NCI-H1694 treated with DMSO at 0.1 percent for 48 hours (cell line): ENCODE measurements around the gene SPINK8.
"Not testable (repeated sequence)": the region's sequence is repeated elsewhere in the genome, so short reads cannot be mapped to it uniquely, and the experiment has no call there.

Source experiments
- DNase-seq: peaks from one replicate; lab custom pipeline; 2025; lab: John Stamatoyannopoulos, UW

Gene SPINK8

GRCh38 chr3:48278884-48279559 lies 54.4 kb downstream of the SPINK8 start:
- no peak for DNase-seq

- no peak for DNase-seq
Measured at GRCh38 chr3:48276911-48277641, 56.4 kb downstream of the SPINK8 start.

- DNase-seq, result no peak
Measured at GRCh38 chr3:48275287-48276027, 58.0 kb downstream of the SPINK8 start.

DNA sequence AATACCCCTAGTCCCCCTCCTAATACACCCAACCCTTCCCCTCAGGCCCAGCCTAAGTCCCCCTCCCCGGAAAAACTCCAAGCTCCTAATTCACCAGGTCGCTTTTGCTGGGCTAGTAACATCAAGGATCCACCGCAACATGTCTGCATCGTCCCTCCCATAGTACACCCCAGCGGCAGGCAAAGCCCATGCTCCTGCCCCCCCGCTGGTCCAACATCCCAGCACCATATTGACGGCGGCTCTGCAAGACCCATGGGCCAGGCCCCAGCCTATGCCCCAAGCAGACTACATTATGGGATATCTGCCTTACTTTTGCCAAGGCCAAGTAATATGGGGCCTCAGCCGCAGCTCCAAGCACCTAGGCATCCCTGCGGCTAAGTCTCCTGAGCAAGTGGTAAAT lies 59.0 kb downstream of the SPINK8 start:
- DNase-seq, result no peak

DNA sequence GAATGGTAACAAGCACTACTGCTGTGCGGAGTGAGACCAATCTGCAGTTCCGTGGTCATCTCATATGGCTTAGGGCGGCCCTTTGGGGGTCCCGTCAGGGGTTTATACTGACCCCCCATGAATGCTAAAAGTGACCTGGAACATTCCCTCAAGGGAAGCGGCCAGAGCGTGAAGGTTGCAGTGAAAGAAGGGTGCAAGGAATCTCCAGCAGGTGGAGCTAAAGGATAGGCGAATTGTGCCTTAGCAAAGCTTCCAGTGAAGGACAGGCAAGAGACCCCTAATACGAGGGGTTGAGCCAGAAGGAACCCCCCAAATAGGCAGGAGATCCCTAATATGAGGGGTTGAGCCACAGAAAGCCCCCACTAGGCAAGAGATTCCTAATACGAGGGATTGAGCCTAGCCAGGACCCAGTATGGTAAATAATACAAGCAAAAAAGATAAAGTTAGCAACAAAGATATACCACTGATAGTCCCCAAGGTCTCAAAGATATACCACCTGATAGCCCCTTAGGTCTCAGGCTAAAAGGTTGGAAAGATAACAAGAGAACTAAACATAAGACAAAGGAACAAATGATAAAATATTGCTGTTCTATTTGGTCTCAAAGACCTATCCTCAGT lies 59.8 kb downstream of the SPINK8 start:
- peak; percentile 15 for DNase-seq

- no peak for DNase-seq
Measured at GRCh38 chr3:48271763-48272498, 61.5 kb downstream of the SPINK8 start.

GRCh38 chr3:48271223-48271622 lies 62.2 kb downstream of the SPINK8 start:
- DNase-seq, result not testable (repeated sequence)

DNA sequence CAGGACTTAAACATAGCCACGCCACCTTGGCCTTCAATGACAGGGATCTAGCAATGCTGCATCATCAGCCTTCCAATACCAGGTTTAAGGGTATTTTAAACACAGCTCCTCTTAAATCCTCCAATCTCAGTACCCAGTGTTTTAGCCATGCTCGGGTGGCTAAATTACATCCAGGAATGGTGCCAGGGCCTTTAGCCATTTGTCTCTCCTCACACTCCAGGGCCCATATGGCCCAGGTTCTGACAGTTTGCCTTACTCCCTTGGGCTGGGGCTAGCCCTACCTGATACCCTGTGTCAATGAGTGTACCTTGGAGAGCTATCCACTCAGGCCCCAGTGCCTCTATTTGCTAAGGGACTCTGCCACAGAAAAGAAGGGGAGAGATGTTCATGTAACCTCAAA lies 63.2 kb downstream of the SPINK8 start:
- no peak for DNase-seq

- no peak for DNase-seq
Measured at GRCh38 chr3:48269592-48269991, 63.9 kb downstream of the SPINK8 start.

- no peak for DNase-seq
Measured at GRCh38 chr3:48268936-48269561, 64.4 kb downstream of the SPINK8 start.

DNA sequence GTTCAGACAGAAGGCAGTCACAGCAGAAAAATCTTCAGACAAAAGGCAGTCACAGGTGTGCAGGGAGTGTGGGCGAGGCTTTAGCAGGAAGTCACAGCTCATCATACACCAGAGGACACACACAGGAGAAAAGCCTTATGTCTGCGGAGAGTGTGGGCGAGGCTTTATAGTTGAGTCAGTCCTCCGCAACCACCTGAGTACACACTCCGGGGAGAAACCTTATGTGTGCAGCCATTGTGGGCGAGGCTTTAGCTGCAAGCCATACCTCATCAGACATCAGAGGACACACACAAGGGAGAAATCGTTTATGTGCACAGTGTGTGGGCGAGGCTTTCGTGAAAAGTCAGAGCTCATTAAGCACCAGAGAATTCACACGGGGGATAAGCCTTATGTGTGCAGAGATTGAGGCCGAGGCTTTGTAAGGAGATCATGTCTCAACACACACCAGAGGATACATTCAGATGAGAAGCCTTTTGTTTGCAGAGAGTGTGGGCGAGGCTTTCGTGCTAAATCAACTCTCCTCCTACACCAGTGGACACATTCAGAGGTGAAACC lies 65.0 kb downstream of the SPINK8 start:
- no peak for DNase-seq

DNA sequence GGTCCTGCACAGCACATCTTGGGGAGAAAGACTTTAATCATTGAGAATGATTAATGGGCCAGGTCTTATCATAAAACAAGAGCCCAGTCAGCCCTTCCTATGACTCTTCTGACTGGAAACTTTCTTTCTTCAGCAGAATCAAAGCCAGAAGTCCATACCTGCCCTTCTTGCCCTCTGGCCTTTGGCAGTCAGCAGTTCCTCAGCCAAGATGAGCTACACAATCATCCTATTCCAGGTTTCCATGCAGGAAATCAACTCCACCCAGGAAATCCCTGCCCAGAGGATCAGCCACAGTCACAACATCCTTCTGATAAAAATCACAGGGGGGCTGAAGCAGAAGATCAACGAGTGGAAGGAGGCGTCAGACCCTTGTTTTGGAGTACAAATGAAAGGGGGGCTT lies 65.7 kb downstream of the SPINK8 start:
- DNase-seq, result no peak

DNA sequence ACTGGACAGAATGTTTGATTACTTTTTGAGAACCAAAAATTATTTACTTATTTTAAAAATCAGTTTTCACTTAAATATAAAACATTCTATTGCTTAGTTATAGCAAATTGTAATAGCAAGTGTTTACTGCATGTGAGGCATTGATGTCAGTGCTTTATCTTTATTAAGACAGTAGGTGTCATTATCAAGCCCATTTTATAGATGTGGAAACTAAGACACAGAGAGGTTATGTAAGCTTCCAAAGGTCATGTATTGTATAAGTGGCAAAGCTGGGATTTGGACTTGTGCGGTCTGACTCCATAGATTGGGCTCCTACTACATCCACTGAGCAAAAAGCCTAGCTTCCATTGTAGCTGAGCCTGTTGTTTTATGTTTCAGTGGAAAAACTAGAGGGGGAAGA lies 74.9 kb downstream of the SPINK8 start:
- no peak for DNase-seq
